HTERT RPE-1 (cell line): Measurements from ENCODE around the gene FCER1G.
"Not testable (repeated sequence)": the region's sequence is repeated elsewhere in the genome, so short reads cannot be mapped to it uniquely, and the experiment has no call there.

Experiments used
- in situ Hi-C: fragments of 300-500 bp; cut with MboI; formaldehyde crosslinking; loops from 4 replicates; pipeline ENCODE4 v1.14.3; 2020; ENCODE audit warnings: low sequenced_read_pairs

FCER1G gene

DNA sequence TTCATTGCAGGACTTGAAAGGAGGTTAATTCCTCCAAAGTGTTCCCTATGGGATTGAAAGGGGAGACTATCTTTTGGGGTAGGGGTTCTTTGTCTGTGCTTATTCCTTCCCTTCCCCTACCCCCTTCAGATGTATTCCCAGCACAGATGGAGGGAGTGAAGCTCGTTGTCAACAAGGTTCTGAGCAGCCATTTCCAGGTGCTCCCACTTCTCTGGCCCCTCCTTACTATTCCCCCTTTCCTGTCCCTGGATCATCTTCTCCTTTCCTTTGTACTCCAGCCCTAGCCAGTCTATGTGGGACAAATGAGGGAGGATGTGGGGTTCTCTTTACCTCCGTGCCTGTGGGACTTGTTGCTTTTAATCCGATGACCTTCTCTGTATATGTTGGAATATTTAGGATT is 11.7 kb downstream of the FCER1G start:
- in situ Hi-C loops: no loop called here

DNA sequence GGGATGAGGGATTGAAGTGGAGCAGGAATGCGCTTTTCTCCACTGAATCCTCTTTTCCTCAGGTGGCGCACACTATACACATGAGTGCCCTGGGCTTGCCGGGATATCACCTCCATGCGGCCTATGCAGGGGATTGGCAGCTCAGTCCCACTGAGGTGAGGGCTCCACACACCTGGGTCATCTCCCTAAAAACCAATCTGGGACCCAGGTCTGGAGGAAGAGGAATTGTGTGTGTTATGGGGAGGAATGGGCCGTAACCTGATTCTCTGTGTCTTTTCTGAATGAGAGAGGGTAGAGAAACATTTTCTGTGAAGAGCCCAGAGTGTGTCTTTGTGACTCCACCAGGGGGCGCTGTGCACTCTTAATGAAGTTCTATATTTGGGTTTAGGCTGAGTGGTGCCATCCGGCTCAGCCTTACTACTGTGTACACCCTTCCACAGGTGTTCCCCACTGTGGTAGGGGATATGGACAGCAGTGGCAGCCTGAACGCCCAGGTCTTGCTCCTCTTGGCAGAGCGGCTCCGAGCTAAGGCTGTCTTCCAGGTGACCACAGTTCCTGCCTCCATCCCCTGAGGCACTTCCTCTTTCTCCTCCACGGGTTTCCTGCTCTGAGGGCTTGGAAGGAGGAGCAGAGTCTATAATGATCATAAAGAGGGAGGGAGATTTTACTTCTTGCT is 12.2 kb downstream of the FCER1G start:
- in situ Hi-C loops: no loop called here

DNA sequence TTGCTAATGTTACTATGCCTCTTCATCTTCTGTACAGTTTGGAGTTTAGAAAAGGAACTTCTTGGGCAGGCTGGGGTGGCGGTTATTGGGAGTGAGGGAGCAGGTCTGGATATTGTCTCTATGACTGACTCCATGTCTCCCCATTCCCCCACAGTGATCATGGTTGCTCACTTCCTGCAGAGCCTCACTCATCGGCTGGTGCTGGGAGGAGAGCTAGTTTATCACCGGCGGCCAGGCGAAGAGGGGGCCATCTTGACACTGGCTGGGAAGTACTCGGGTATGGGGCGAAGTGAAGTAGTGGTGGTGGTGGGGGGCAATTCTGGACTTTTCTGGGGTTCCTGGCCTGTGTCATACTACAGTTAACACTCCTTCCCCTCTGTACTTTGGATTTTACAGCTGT is 12.9 kb downstream of the FCER1G start:
- in situ Hi-C loops: no loop called here

DNA sequence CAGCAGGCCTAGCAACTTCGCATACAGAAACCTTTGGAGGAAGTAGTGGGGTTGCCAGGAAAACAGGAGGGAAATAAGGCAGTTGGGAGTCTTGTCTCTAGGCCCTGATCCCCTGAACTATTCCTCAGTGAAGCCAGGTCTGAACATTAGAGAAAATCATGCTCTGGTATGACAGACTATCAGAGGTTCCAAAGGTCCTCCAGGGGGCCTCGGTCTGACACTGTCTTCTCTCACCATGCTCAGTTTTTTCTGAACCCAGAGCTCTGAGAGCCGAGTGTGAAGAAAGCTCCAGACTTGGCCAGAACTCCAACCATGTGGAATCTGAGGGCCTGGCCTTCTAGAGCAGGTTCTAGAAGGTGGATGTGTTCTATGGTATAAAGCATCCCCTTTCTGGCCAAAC is 14.8 kb downstream of the FCER1G start:
- in situ Hi-C loops: no loop called here

DNA sequence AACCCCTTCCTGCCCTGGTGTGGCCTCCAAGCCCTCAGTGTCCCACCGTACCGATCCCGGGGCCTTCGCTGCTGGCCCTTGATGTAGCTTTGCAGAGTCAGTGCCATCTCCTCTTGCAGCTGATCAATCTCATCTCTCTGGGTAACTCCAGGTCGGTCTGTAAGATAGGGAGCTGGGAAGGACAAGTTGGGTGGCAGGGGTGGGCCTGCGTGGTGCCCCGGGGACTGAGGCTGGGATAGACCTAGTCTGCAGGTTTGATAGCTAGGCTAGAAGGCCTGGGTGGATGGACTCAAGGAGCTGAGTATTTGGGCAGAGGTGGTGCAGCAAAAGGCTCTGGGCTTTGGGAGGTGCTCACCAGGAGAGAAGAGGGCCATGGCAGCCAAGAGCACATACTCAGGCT is 15.7 kb downstream of the FCER1G start:
- in situ Hi-C loops: no loop called here

DNA sequence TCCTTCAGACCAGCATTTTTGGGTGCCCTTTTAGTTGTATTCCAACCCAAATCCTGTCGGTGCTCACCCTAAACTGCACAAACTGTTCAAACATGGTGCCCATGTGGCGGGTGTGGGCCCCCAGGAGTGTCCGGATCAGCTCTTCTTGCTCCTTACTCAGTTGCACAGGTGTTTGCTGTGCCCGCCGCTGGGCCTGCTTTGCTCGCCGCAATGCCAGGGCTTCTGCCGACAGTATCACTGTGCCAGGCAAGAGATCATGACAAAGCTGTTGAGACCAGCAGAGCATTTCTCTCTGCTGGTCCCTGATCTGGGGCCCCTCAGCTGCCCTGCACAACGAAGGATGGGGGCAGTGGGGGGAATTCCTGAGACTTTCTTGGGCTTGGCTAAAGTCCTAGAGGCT is 18.0 kb downstream of the FCER1G start:
- in situ Hi-C loops: no loop called here

DNA sequence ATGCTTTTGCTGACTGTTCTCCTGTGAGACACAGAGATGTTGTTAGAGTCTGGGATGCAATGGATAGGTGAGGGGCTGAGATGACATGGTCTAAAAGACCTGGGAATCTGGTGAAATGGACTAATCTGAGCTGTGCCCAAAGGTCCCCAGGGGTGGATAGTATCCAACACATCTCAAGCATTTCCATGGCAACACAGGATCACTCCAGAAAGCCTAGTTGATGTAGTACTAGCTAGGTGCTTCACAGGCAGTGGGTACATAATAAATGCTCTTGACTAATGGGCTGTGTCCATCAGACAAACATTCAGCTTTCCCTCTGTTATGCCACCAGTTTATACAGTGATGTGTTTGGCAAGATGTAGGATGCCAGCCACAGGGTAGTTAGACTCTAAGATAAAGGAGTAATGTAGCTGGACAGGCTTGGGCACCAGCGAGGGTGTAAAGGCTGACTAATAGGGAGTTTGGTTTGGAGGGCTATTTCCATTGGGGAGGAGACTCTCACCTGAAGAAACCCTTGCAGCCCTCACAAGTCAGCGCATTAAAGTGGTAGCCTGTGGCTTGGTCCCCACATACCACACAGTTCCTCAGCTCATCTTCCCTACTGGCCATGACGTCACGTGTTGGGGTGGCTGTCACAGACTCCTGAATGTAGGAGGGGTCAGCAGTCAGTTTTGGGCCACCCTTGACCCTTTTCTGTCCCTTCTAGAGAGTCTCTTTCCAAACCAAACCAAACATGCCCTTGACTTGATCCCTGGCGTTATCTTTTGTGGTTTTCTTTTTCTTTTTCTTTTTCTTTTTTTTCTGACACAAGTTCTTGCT is 21.1 kb downstream of the FCER1G start:
- in situ Hi-C loops: no loop called here

DNA sequence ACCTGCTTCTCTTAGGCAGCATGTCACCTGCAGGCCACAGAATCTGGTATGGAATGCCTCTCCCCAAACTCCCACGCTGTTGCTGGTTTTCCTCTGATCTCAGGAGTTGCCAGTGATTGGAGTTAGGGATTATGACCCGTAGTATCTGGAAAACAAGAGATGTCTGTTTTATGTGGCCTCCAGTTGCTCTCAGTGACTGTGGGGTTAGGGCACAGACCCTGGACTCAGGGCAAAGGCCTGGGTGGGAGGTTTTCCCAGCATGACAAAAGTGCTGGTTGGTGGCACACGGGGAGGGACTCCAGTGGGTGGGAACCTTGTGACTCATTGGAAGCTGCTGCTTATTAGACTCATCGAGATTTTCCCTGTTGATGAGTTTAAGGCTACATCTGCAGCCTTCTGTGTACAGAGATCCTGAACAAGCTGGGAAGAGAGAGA is 23.0 kb downstream of the FCER1G start, which contains the start of gene NR1I3:
TSS of gene NR1I3 (minus strand) at position 165 of the 435 bp plus-strand sequence. CDS start 1,638 bp downstream, outside the sequence.
- in situ Hi-C loops: no loop called here

DNA sequence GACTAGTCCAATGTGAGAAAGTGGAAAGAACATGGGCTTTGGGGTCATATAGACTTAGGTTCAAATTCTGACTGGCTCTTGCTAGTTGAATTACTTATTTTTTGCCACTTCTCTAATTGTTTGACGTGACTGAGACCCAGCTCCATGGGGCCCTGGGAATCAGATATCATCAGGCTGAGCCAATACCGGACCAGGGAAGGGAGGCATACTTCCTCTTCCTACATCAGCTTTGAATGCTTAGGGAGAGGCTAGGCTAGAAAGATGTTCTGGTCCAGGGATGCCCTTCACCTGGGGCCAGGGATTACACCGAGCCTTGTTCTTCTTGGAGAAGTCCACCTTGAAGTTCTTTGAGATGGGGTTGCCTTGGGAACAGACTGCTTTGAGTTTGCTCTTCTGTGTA is 26.6 kb downstream of the FCER1G start:
- in situ Hi-C loops: no loop called here

DNA sequence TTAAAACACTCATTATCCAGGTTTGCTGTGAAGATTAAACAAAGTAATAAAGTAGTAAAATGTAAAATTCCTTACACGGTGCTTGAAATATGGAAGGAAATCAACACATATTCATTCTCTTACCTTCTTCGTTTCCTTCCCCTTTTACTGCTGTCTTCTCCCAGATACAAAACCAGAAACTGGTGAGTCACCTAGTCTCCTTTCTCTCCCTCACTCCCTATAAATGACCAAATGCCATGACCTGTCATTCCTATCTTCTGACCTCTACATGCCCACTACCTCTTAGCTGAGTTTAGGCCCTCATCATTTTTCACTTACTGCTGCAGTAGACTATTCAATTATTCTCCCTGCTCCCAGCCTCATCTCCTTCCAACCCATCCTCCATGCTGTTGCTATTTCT is 27.2 kb downstream of the FCER1G start:
- in situ Hi-C loops: no loop called here

DNA sequence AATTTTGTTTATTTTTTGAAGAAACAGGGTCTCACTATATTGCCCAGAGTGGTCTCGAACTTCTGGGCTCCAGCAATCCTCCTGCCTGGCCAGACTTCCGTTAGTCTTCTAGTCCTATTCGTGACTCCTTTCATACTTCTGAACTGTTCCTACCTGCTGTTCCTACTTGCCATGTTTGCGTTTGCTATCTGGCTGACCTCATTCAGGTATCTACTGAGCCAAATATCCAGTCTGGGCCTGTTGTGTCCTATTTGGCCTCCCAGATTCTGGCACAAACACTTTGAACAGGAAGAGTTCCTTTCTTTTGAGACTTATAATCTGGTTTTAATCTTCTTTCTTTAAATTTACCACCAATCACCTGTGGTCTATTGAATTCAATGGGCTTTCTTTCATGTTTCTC is 29.8 kb downstream of the FCER1G start:
- in situ Hi-C loops: no loop called here

DNA sequence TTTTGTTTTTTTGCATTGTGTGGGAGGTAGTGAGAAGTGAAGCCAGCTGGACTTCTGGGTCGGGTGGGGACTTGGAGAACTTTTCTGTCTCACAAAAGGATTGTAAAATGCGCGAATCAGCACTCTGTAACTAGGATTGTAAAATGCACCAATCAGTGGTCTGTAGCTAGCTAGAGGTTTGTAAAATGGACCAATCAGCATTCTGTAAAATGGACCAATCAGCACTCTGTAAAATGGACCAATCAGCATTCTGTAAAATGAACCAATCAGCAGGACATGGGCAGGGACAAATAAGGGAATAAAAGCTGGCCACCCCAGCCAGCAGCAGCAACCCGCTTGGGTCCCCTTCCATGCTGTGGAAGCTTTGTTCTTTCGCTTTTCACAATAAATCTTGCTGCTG is 35.0 kb downstream of the FCER1G start:
- in situ Hi-C loops: not testable (repeated sequence)

DNA sequence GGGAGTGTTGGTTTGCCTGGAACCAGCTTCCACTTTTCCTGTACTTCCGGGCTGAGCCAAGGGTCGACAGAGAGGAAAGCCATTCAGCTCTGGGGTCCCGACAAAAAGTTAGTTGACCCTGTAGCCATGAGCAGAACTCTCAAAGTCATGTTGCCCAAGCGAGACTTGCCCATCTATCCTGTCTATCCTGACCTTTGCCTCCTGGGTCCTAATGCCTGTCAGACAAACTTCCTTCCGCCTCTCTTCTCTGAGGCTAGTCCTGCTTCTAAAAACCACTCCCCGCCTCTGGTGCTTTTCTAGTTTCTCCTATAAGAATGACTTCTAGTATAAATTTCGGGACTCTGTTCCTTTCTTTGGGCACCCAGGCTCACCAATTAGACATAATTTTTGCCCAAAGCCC is 35.7 kb downstream of the FCER1G start:
- in situ Hi-C loops: no loop called here

DNA sequence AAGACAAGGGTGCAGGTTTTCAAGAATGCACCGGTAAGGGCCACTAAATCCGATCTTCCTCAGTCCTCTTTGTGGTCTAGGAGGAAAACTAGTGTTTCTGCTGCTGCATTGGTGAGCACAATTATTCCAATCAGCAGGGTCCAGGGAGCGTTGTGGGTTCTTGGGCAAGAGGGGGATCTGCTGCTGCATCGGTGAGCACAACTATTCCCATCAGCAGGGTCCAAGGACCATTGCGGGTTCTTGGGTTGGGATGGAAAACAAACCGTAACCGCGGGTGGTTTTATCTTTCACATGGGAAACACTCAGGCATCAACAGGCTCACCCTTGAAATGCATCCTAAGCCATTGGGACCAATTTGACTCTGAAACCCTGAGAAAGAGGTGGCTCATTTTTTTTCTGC is 36.5 kb downstream of the FCER1G start:
- in situ Hi-C loops: no loop called here

DNA sequence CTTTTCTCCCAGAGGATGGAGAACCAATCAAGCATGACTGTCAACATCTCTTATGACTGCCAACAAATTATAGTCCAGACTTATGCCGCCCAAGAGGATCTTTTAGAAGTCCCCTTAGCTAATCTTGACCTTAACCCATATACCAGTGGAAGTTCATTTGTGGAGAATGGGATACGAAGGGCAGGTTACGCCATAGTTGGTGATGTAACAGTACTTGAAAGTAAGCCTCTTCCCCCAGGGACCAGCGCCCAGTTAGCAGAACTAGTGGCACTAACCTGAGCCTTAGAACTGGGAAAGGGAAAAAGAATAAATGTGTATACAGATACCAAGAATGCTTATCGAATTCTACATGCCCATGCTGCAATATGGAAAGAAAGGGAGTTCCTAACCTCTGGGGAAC is 40.2 kb downstream of the FCER1G start:
- in situ Hi-C loops: not testable (repeated sequence)

DNA sequence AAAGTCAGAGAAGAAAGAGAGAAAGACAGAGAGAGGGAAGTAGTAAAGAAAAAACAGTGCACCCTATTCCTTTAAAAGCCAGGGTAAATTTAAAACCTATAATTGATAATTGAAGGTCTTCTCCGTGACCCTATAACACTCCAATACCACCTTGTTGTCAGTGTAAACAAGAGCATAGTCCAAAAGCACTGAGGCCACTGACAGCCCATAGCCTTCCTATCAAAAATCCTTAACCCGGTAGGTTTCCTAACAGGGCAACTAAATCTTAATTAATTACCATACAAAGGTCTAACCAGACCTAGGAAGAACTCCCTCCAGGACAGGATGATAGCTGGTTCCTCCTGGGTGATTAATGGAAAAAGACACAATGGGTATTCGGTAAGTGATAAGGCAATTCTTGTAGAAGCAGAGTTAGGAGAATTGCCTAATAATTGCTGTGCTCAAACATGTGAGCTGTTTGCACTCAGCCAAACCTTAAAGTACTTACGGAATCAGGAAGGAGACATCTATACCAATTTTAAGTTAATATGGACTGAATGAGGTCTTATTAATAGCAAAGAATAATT is 40.9 kb downstream of the FCER1G start:
- in situ Hi-C loops: not testable (repeated sequence)

DNA sequence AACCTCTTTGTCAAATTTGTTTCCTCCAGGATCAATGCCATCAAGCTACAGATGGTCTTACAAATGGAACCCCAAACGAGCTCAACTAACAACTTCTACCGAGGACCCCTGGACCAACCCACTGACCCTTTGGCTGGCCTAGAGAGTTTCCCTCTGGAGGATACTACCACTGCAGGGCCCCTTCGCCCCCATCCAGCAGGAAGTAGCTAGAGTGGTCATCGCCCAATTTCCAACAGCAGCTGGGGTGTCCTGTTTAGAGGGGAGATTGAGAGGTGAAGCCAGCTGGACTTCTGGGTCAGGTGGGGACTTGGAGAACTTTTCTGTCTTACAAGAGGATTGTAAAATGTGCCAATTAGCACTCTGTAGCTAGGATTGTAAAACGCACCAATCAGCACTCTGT is 42.0 kb downstream of the FCER1G start:
- in situ Hi-C loops: not testable (repeated sequence)

DNA sequence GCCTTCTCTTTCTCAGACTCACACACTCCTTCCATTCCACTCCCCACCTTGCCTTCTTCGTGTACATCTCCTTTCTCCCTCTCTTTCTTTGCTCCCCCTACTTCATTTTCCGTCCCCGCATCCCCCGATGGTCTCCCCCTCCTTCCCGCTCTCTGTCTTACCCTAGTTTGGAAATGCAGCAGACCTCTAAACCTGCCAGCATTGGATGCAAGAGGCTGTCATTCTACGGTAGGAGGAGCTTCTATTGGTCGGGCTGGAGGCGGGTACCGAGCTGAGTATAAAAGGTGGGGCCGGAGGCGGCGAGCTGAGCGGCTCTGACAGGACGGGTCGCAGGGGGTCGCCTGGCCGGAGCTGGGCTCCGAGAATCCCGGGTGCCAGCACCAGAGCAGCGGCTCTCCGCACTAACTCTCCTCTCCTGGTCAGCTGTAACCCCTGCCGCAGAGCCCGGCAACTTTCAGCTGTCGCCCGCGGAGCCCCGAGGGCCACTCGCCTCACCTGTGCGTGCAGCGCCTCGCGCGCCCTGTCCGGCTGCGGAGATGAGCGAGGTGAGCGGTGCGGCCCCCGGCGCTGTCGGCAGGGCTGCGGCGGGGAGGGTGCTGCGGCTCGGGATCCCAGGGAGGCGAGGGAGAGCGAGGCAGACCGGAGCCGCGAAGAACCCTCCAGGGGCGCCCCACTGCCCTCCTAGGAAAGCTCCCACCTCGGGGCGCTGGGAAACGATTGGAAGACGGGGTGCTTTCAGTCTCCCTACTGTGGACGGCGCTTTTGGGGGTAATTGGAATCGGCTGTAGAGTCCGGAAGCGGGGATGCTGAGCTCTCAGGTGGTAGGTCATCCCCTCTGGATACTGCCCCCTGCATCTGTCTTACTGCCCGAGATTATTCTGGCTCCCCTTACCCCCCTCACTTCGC is 43.6 kb downstream of the FCER1G start, which contains the start of gene PCP4L1:
TSS of gene PCP4L1 (plus strand) at position 307 of the 906 bp plus-strand sequence. CDS start at position 537, 230 bp downstream.
- in situ Hi-C loops: no loop called here

DNA sequence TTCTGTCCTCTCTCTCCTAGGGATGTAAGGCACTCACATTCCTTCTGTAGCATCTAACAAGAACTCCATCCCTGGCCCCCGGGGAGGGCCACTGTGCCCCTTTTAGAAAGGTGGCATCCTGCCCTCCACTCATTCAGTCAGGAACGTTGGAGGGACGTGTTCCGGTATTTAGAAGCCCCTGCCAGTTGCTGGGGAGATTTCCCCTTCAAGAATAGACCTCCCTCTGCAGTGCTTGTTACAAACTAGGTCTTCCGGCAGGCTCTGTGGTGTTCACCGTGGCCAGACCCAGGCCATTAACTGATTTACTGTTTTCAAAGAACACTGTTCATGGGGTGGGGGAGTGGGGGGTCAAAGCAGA is 44.2 kb downstream of the FCER1G start:
- in situ Hi-C loops: no loop called here

DNA sequence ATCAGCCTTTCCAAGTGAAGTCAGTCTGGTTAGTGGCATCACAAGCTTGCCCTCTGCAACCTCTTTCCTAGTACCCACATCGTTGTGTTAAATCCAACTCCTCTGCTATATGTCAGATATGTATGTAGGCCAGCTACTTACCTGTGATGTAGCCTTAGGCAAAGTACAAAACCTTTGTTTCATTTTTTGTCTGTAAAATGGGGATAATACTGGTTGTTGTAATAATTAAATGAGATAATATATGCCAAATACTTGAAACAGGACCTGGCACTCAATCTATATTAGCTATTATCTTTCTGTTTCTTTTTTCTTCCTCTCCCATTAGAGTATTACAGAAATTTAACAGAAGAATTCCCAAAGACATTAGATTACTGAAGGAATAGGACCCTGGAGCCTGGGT is 44.7 kb downstream of the FCER1G start:
- in situ Hi-C loops: no loop called here
